SK-N-SH treated with all-trans-retinoic acid at 6 μM for 48 hours (cell line): ENCODE results near the gene ARID3A.

Source experiments
- ESRRG ChIP-seq: fragments of 250-450 bp; sonication (Bioruptor Pico); IDR thresholded peaks from 2 replicates; pipeline ENCODE4 v1.6.1; 2021; ENCODE audit warnings: mild to moderate bottlenecking
- PATZ1 ChIP-seq: fragments of 250-450 bp; sonication (Bioruptor Pico); IDR thresholded peaks from 2 replicates; pipeline ENCODE4 v1.8.0; 2020; ENCODE audit warnings: mild to moderate bottlenecking, moderate library complexity, borderline replicate concordance
- ZC3H10 ChIP-seq: fragments of 250-450 bp; sonication (Bioruptor Pico); IDR thresholded peaks from 2 replicates; pipeline ENCODE4 v1.5.1; 2021; ENCODE audit warnings: mild to moderate bottlenecking, moderate library complexity
- ZFP30 ChIP-seq: fragments of 450-650 bp; formaldehyde crosslinking; IDR thresholded peaks from 2 replicates; pipeline ENCODE4 v1.5.0; 2022; ENCODE audit warnings: mild to moderate bottlenecking, moderate library complexity

GRCh38 chr19:947707-948539 is 22.1 kb downstream of the ARID3A start:
- TF ChIP-seq ZC3H10 (CRISPR knock-in tag) (no peak), ZFP30 (CRISPR knock-in tag) (no peak), ESRRG (no peak), PATZ1 (no peak)
